DOHH2 (cell line): ENCODE results near the gene WDR5B.

Experiments used
- CTCF ChIP-seq: fragments of 200-600 bp; sonication (generic); IDR thresholded peaks from one replicate; pipeline ENCODE4 v1.5.1; 2014; ENCODE audit warnings: antibody characterized with exemption, mild to moderate bottlenecking, low read depth, low read length; ENCODE audit not compliant: poor library complexity, severe bottlenecking
- EZH2phosphoT487 ChIP-seq: fragments of 200-600 bp; sonication (generic); IDR thresholded peaks from 2 replicates; pipeline ENCODE4 v1.6.1; 2017; ENCODE audit warnings: borderline replicate concordance, mild to moderate bottlenecking, antibody characterized with exemption, low read length, moderate library complexity, mixed read lengths

DNA sequence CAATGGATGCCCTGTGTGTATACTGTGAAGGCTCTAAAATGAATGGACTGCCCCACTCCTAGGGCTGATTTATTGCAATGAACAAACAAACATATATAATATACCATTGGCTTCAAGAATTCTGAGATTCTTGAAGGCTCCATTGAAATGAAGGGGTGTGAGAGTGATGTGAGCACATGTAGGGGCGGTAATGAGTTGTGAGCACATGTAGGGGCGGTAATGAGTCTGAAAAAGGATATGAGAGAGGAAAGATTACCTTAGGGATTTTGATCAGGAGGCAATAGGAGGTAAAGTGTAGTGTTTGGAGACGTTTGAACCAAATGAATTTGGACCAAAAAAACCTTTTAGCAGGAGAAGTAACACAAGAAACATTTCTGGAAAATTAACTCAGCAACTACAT is 28.2 kb downstream of the WDR5B start:
- no peak for TF ChIP-seq CTCF
- no peak for TF ChIP-seq EZH2phosphoT487
